Vagina (tissue), 2 donors: ENCODE data around the gene TKTL1.

Source experiments
- CTCF ChIP-seq, 3 experiments: fragments of 450-650 bp in 2 of 3; fragments of 200-600 bp in 1 of 3; sonication (generic) in 1 of 3; IDR thresholded peaks; one replicate each; pipeline ENCODE4 v1.5.1; 2017 to 2019; ENCODE audit warnings: antibody characterized with exemption in 3 of 3, mild to moderate bottlenecking in 2 of 3, moderate library complexity in 2 of 3
- POLR2A ChIP-seq, 2 donors: fragments of 450-650 bp; IDR thresholded peaks; one replicate each; pipeline ENCODE4 v1.6.1; 2017; ENCODE audit warnings: antibody characterized with exemption in 2 of 2, mild to moderate bottlenecking in 2 of 2, moderate library complexity in 2 of 2

- no peak for TF ChIP-seq POLR2A (IDR thresholded peaks at IDR 0.05)
- no peak for TF ChIP-seq CTCF (IDR thresholded peaks at IDR 0.05)
Observed at GRCh38 chrX:154354013-154354412, 58.4 kb downstream of the TKTL1 start.
